Trophoblast cell (in vitro differentiated cells and primary cell): ENCODE data around the gene IRAK3.
"Not testable (repeated sequence)": the region's sequence is repeated elsewhere in the genome, so short reads cannot be mapped to it uniquely, and the experiment has no call there.

Experiments used
- DNase-seq, 2 donors: peaks; one replicate each; pipeline ENCODE4 v3.0.0-alpha.2; 2016
- H2AFZ ChIP-seq: 2 replicates; pipeline ENCODE4 v1.6.1; 2013; ENCODE audit warnings: low read length, moderate library complexity, mild to moderate bottlenecking; ENCODE audit not compliant: insufficient read depth, poor library complexity
- H2AK5ac ChIP-seq: 2 replicates; pipeline ENCODE4 v1.6.1; 2013; ENCODE audit warnings: mild to moderate bottlenecking, low read length
- H2BK120ac ChIP-seq: 2 replicates; pipeline ENCODE4 v1.6.1; 2013; ENCODE audit warnings: low read length, mild to moderate bottlenecking, moderate library complexity; ENCODE audit not compliant: insufficient read depth, poor library complexity
- H2BK12ac ChIP-seq: 2 replicates; pipeline ENCODE4 v1.6.1; 2013; ENCODE audit warnings: mild to moderate bottlenecking, low read length, moderate library complexity
- H2BK5ac ChIP-seq: 2 replicates; pipeline ENCODE4 v1.6.1; 2013; ENCODE audit warnings: low read length, low read depth, moderate library complexity, mild to moderate bottlenecking; ENCODE audit not compliant: poor library complexity
- H3K14ac ChIP-seq: 2 replicates; pipeline ENCODE4 v1.6.1; 2013; ENCODE audit warnings: mild to moderate bottlenecking, low read length
- H3K18ac ChIP-seq: 2 replicates; pipeline ENCODE4 v1.6.1; 2013; ENCODE audit warnings: mild to moderate bottlenecking, low read length
- H3K23ac ChIP-seq: 2 replicates; pipeline ENCODE4 v1.6.1; 2013; ENCODE audit warnings: low read length
- H3K27ac ChIP-seq: 2 replicates; pipeline ENCODE4 v1.5.1; 2013; ENCODE audit warnings: low read depth, mild to moderate bottlenecking, inconsistent platforms, low read length, moderate library complexity
- H3K27me3 ChIP-seq: 2 replicates; pipeline ENCODE4 v1.6.1; 2013; ENCODE audit warnings: inconsistent platforms, mild to moderate bottlenecking, low read length, moderate library complexity; ENCODE audit not compliant: insufficient read depth
- H3K36me3 ChIP-seq, 2 experiments: 1 replicate in 1 of 2; 2 replicates in 1 of 2; pipeline ENCODE4 v1.6.1; 2013; ENCODE audit warnings: low read length in 2 of 2, mild to moderate bottlenecking in 2 of 2, moderate library complexity in 1 of 2; ENCODE audit not compliant: insufficient read depth in 2 of 2, control insufficient read depth in 1 of 2
- H3K4ac ChIP-seq: 2 replicates; pipeline ENCODE4 v1.6.1; 2013; ENCODE audit warnings: low read depth, mild to moderate bottlenecking, low read length, moderate library complexity
- H3K4me1 ChIP-seq, 2 experiments: 1 replicate in 1 of 2; 2 replicates in 1 of 2; pipeline ENCODE4 v1.6.1; 2013; ENCODE audit warnings: low read length in 2 of 2, mild to moderate bottlenecking in 2 of 2, moderate library complexity in 1 of 2; ENCODE audit not compliant: insufficient read depth in 2 of 2, control insufficient read depth in 1 of 2
- H3K4me2 ChIP-seq: 2 replicates; pipeline ENCODE4 v1.6.1; 2013; ENCODE audit warnings: inconsistent platforms, mild to moderate bottlenecking, low read length, moderate library complexity
- H3K4me3 ChIP-seq: 2 replicates; pipeline ENCODE4 v1.5.1; 2013; ENCODE audit warnings: mild to moderate bottlenecking, low read depth, low read length, inconsistent platforms
- H3K79me1 ChIP-seq: one replicate; pipeline ENCODE4 v1.6.1; 2013; ENCODE audit warnings: low read length
- H3K79me2 ChIP-seq: 2 replicates; pipeline ENCODE4 v1.6.1; 2013; ENCODE audit warnings: low read length, mild to moderate bottlenecking; ENCODE audit not compliant: control insufficient read depth, insufficient read depth, poor library complexity
- H3K9ac ChIP-seq: 2 replicates; pipeline ENCODE4 v1.6.1; 2013; ENCODE audit warnings: mild to moderate bottlenecking, low read length
- H3K9me3 ChIP-seq: 2 replicates; pipeline ENCODE4 v1.6.1; 2013; ENCODE audit warnings: low read depth, mild to moderate bottlenecking, control low read depth, inconsistent platforms, low read length; ENCODE audit not compliant: insufficient read depth
- H4K12ac ChIP-seq: 2 replicates; pipeline ENCODE4 v1.6.1; 2013; ENCODE audit warnings: low read depth, mild to moderate bottlenecking, low read length, moderate library complexity
- H4K8ac ChIP-seq: 2 replicates; pipeline ENCODE4 v1.6.1; 2013; ENCODE audit warnings: low read depth, mild to moderate bottlenecking, low read length, moderate library complexity
- H4K91ac ChIP-seq: one replicate; pipeline ENCODE4 v1.6.1; 2013; ENCODE audit warnings: low read depth, mild to moderate bottlenecking, low read length, moderate library complexity
- WGBS: extraction: QIAGEN DNeasy Blood & Tissue Kit; methylation state at CpG from one replicate; pipeline ENCODE4 v1.1.7; 2013; ENCODE audit warnings: missing lambda C conversion rate; ENCODE audit not compliant: insufficient read length, insufficient coverage; ENCODE audit errors: extremely low coverage; 5-methylcytosine and 5-hydroxymethylcytosine counted together

The IRAK3 gene

DNA sequence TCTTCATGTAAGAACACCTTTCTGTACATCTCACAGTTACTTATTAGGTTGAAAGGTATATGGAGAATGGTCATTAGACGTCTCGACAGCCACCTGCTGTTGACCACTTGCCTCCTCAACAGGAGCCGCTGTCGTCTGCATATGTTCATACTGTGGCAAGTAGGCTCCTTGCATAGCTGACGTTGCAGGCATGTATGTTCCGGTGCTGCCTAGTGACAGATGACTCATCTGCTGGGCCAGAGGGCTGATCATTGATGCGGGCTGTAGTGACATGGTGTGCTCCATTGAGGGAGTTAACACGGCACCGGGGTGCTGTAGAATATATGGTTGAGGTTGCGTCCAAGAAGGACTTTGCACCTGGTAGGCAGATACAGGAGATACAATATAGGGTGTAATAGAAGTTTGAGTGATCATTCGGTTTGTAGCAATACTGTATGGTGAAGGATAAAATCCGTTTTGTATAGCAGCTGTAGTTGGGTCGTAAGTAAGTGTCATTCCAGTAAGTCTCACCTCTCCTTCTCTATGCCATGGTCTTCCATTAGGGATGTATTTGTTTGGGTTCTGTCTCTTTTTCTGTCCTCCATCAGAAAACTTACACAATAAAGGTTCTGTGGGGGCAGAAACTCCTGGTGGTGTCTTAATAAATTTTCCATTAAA, 45.2 kb downstream of the IRAK3 start:
- H3K27me3 ChIP-seq, H3K4ac ChIP-seq, H3K9ac ChIP-seq, H3K4me3 ChIP-seq, H3K4me2 ChIP-seq, H4K8ac ChIP-seq, H4K91ac ChIP-seq, H3K79me1 ChIP-seq, H2AFZ ChIP-seq, H3K79me2 ChIP-seq, H3K36me3 ChIP-seq, H3K9me3 ChIP-seq, H4K12ac ChIP-seq, H2BK5ac ChIP-seq, H2BK120ac ChIP-seq, H3K4me1 ChIP-seq, H3K18ac ChIP-seq, H3K14ac ChIP-seq, H2AK5ac ChIP-seq, H3K27ac ChIP-seq, H2BK12ac ChIP-seq, H3K23ac ChIP-seq: not testable (repeated sequence)
- peak; percentile 90 to 92 for DNase-seq
- whole genome bisulfite sequencing = no CpG with 5 or more reads among the region's 13 CpGs

DNA sequence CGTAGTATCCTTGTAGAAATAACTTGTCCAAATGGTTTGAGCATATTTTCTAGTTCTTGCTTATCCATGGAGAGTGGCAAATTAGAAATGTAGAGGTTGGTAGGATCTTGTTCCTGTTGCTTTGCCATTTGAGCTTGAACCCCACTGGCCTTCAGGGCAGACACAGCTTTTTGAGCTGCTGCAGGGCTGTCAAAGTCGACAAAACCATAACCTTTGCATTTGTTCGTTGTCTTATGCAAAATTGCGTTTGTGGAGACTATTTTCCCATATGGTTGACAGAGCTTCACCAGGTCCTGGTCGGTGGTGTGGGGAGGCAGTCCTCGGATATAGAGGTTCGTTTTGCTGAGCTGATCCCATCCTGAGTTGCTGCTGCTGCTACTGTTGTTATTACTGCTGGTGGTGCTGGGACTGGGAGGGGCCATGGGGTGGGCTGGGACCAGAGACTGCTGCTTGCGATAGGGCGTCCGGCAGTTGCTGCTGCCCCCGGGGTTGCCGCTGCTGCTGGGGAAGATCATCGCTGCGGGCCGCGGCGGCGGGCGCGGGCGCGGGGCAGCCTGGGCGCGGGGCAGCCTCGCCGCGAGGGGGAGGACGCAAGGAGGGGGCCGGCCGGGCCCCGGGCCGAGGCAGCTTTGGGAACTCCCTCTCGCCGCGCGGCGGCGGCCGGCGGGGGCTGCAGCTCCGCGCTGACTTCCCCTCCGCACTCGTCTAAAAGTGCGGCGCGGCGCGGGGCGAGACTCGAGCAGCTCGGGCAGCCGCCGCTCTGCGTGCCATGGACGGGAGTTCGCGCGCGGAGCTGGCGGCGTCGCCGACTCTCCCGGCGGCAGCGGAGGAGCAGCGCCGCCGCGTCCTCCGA, 46.0 kb downstream of the IRAK3 start:
- H3K4ac ChIP-seq, H3K18ac ChIP-seq, H2BK5ac ChIP-seq, H4K91ac ChIP-seq, H3K4me1 ChIP-seq, H3K79me2 ChIP-seq, H2AK5ac ChIP-seq, H3K9me3 ChIP-seq, H4K12ac ChIP-seq, H3K14ac ChIP-seq, H2BK12ac ChIP-seq, H2BK120ac ChIP-seq, H3K27ac ChIP-seq, H3K27me3 ChIP-seq, H3K23ac ChIP-seq, H3K79me1 ChIP-seq, H3K36me3 ChIP-seq, H3K9ac ChIP-seq: not testable (repeated sequence)
- no CpG with 5 or more reads among the region's 72 CpGs for WGBS
- peak; percentile 37 to 56 for DNase-seq
- Histone ChIP-seq H4K8ac (peak overlapping the region; percentile 58), H3K4me3 (peak overlapping the region; percentile 69), H3K4me2 (peak overlapping the region; percentile 73), H2AFZ (peak overlapping the region; percentile 59)

DNA sequence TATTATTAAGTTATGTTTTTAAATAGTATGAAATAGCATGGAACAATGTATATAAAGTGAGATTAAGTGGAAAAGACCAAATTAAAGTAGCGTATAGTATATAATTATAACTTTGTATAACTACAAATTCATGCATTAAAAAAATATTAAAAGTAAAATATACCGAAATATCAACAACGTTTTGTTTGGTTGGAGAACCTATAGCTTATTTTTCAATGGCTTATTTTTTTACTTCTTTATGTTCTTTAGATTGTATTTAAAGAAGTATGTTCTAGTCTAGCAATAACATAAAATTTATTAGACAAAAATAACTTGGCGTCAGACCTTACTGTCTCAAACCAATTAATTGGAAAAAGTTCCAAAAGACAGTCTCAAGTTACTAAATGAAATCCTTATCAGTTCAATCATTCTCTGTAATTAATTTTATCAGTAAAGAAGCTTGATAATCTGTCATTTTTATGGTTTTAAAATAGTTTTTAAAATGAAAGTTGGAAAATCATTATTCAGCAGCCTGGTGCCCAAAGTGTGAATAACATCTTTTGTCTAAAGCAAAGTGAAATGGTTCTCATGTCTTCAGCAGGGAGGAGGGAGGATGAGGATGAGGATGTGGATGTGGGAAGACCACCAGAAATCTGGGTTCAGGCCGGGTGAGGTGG, 46.7 kb downstream of the IRAK3 start:
- no peak overlapping the region for H3K9ac ChIP-seq
- H3K27me3 ChIP-seq = no peaks in the 10 kb centered on the region
- H3K79me1 ChIP-seq = peaks cover 1% of the 10 kb centered on the region
- WGBS = no CpG with 5 or more reads among the region's 5 CpGs
- H3K27ac ChIP-seq = no peak overlapping the region
- DNase-seq = peak in 1 of 2 donors; percentile 4
- H3K4me3 ChIP-seq = peak overlapping the region; percentile 69
- H2BK12ac ChIP-seq = no peak overlapping the region
- no peak overlapping the region for H3K23ac ChIP-seq
- no peak overlapping the region for H3K14ac ChIP-seq
- H4K91ac ChIP-seq = no peak overlapping the region
- H2BK5ac ChIP-seq = no peak overlapping the region
- peaks cover 4 to 7% of the 10 kb centered on the region in 2 experiments for H3K4me1 ChIP-seq
- H3K9me3 ChIP-seq = no peaks in the 10 kb centered on the region
- H4K8ac ChIP-seq = no peak overlapping the region
- H3K36me3 ChIP-seq = no peaks in the 10 kb centered on the region
- H2BK120ac ChIP-seq = no peak overlapping the region
- H3K79me2 ChIP-seq = no peaks in the 10 kb centered on the region
- H3K4ac ChIP-seq = no peak overlapping the region
- H3K18ac ChIP-seq = no peak overlapping the region
- H2AFZ ChIP-seq = peak overlapping the region; percentile 59
- H3K4me2 ChIP-seq = peak overlapping the region; percentile 73
- no peak overlapping the region for H2AK5ac ChIP-seq
- H4K12ac ChIP-seq = no peak overlapping the region

DNA sequence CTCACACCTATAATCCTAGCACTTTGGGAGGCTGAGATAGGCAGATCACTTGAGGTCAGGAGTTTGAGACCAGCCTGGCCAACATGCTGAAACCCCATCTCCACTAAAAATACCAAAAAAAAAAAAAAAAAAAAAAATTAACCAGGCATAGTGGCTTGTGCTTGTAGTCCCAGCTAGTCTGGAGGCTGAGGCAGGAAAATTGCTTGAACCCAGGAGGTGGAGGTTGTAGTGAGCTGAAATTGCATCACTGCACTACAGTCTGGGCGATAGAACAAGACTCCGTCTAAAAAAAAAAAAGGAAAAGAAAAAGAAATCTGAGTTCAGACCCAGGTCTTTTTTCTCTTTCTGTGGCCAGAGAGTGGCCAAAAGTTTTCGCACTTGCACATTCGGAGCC, 47.3 kb downstream of the IRAK3 start:
- H2AFZ ChIP-seq, H3K9me3 ChIP-seq, H4K8ac ChIP-seq, H3K27ac ChIP-seq, H3K4me3 ChIP-seq, H3K9ac ChIP-seq, H3K27me3 ChIP-seq, H3K18ac ChIP-seq, H3K14ac ChIP-seq, H3K79me1 ChIP-seq, H2BK5ac ChIP-seq, DNase-seq, H3K79me2 ChIP-seq, H2AK5ac ChIP-seq, H2BK120ac ChIP-seq, H3K23ac ChIP-seq, H3K4me1 ChIP-seq, H3K36me3 ChIP-seq, H3K4me2 ChIP-seq, H2BK12ac ChIP-seq, H4K91ac ChIP-seq, H4K12ac ChIP-seq, H3K4ac ChIP-seq: not testable (repeated sequence)
- WGBS = no CpG with 5 or more reads among the region's 4 CpGs
